Small intestine (tissue), 7 donors: ENCODE measurements around the gene TRAK1. TPM values are rescaled to one million over a fixed set of nuclear protein-coding genes. Genes with fewer than 3 reads are reported as not detected.

Experiments
- DNase-seq, 2 donors: peaks; one replicate each; pipeline versions ENCODE4 v3.0.0 to v3.0.0-alpha.2; 2013
- FAIRE-seq: peaks from 2 replicates; lab custom pipeline; 2012; peaks lifted over from hg19 to GRCh38; lab: Jason Lieb, UNC
- H3K27ac ChIP-seq, 3 donors: one replicate each; pipeline ENCODE4 v1.5.1; 2013; ENCODE audit warnings: low read length in 2 of 3, mild to moderate bottlenecking in 2 of 3, control low read depth in 1 of 3, inconsistent platforms in 1 of 3, low read depth in 1 of 3, moderate library complexity in 1 of 3
- H3K27me3 ChIP-seq, 3 donors: one replicate each; pipeline ENCODE4 v1.6.1; 2013; ENCODE audit warnings: low read length in 3 of 3, inconsistent platforms in 1 of 3; ENCODE audit not compliant: control insufficient read depth in 3 of 3, insufficient read depth in 3 of 3
- H3K36me3 ChIP-seq, 3 donors: one replicate each; pipeline ENCODE4 v1.6.1; 2013; ENCODE audit warnings: low read length in 3 of 3, inconsistent platforms in 1 of 3, low read depth in 1 of 3, mild to moderate bottlenecking in 1 of 3, moderate library complexity in 1 of 3; ENCODE audit not compliant: control insufficient read depth in 3 of 3, insufficient read depth in 2 of 3
- H3K4me1 ChIP-seq, 3 donors: one replicate each; pipeline ENCODE4 v1.6.1; 2013; ENCODE audit warnings: low read length in 2 of 3, inconsistent platforms in 1 of 3, low read depth in 1 of 3, mild to moderate bottlenecking in 1 of 3, moderate library complexity in 1 of 3; ENCODE audit not compliant: control insufficient read depth in 3 of 3, insufficient read depth in 2 of 3
- H3K4me3 ChIP-seq, 3 donors: one replicate each; pipeline ENCODE4 v1.5.1; 2013; ENCODE audit warnings: low read length in 3 of 3, control low read depth in 1 of 3, inconsistent platforms in 1 of 3, low read depth in 1 of 3, mild to moderate bottlenecking in 1 of 3, moderate library complexity in 1 of 3
- H3K9me3 ChIP-seq, 2 donors: one replicate each; pipeline ENCODE4 v1.6.1; 2013; ENCODE audit warnings: low read depth in 1 of 2, low read length in 1 of 2; ENCODE audit not compliant: control insufficient read depth in 2 of 2, insufficient read depth in 1 of 2
- WGBS, 3 donors: extraction: QIAGEN DNeasy Blood & Tissue Kit; methylation state at CpG; one replicate each; pipeline ENCODE4 v1.1.7; 2013; 5-methylcytosine and 5-hydroxymethylcytosine counted together
- polyA plus RNA-seq, 4 donors: library from polyadenylated mRNA; stranded (reverse) in 3 of 4; unstranded in 1 of 4; fragments of 200-250 nt in 3 of 4; fragments of 120-200 nt in 1 of 4; gene quantifications; one replicate each; pipeline versions ENCODE4 v1.2.1 to v1.2.3, GENCODE V29; 2013
- donor health status: healthy with polysubstance abuse.
- donor health status: control.
- donor health status: control.
- donor health status: Bipolar disorder and iron deficiency.
- donor health status: healthy.

TRAK1 gene
- polyA plus RNA-seq, 4 donors: 20.9 to 74.7 (median 39.8) TPM

- Histone ChIP-seq H3K27ac (no peak overlapping the region), H3K27me3 (no peaks in the 10 kb centered on the region), H3K4me3 (no peak overlapping the region), H3K4me1 (no peaks in the 10 kb centered on the region), H3K36me3 (peaks cover 9 to 58% (median 17%) of the 10 kb centered on the region in 3 donors), H3K9me3 (no peaks in the 10 kb centered on the region)
- DNase-seq: no peak
- WGBS, 3 donors: 66 to 85% (median 70%) methylated on average over 5 of the region's 5 CpGs
- FAIRE-seq: no peak
These were observed 125.8 kb downstream of the TRAK1 start for GRCh38 chr3:42216931-42217333.

- no peaks in the 10 kb centered on the region for H3K27me3 ChIP-seq
- DNase-seq (no peak), FAIRE-seq (no peak)
- H3K4me3 ChIP-seq: no peak overlapping the region
- H3K4me1 ChIP-seq: no peaks in the 10 kb centered on the region
- 91 to 93% (median 92%) methylated on average over 17 of the region's 17 CpGs for WGBS, 3 donors
- H3K9me3 ChIP-seq: no peaks in the 10 kb centered on the region
- H3K36me3 ChIP-seq: peaks cover 20 to 66% (median 29%) of the 10 kb centered on the region in 3 donors
- H3K27ac ChIP-seq: no peak overlapping the region
These were observed 129.4 kb downstream of the TRAK1 start for GRCh38 chr3:42220436-42221121.

DNA sequence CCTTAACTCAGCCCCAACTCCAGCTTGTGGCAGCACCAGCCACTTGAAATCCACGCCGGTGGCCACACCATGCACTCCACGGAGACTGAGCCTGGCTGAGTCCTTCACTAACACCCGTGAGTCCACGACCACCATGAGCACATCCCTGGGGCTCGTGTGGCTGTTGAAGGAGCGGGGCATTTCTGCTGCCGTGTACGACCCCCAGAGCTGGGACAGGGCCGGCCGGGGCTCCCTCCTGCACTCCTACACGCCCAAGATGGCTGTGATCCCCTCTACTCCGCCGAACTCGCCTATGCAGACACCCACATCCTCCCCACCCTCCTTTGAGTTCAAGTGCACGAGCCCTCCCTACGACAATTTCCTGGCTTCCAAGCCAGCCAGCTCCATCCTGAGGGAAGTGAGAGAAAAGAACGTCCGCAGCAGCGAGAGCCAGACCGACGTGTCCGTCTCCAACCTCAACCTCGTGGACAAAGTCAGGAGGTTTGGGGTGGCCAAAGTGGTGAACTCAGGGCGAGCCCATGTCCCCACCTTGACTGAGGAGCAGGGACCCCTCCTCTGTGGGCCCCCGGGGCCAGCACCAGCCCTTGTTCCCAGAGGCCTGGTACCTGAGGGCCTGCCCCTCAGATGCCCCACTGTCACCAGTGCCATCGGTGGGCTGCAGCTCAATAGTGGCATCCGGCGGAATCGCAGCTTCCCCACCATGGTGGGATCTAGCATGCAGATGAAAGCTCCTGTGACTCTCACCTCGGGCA lies 132.0 kb downstream of the TRAK1 start:
- Histone ChIP-seq H3K9me3 (no peaks in the 10 kb centered on the region), H3K4me3 (no peak overlapping the region), H3K27ac (no peak overlapping the region), H3K36me3 (peaks cover 20 to 54% (median 21%) of the 10 kb centered on the region in 3 donors), H3K27me3 (no peaks in the 10 kb centered on the region), H3K4me1 (no peaks in the 10 kb centered on the region)
- DNase-seq (no peak), FAIRE-seq (no peak)
- WGBS, 3 donors: 93 to 94% (median 93%) methylated on average over 30 to 31 of the region's 31 CpGs

DNA sequence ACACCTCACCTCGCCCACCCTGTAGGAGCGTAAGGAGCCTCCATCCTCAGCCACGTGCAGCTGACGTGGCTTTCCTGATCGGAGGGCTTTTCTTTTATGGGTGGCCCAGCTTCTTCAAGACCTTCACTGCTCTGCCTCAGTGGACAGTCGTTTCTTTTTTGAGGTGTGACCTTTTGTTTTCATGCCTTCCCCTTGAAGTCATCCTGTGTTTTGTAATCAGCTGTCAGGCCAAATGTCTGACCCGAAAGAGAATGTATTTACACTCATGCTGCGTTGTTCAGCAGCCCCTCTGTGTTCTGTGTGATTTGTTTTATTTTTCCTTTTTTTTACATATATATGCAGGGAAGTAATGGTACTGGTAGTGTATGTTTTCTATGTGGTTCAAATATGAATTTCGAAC lies 133.0 kb downstream of the TRAK1 start:
- Histone ChIP-seq H3K4me3 (no peak overlapping the region), H3K27ac (no peak overlapping the region), H3K27me3 (no peaks in the 10 kb centered on the region), H3K4me1 (no peaks in the 10 kb centered on the region), H3K36me3 (peaks cover 13 to 47% (median 20%) of the 10 kb centered on the region in 3 donors), H3K9me3 (no peaks in the 10 kb centered on the region)
- WGBS, 3 donors: 81 to 87% (median 82%) methylated on average over 9 of the region's 9 CpGs
- FAIRE-seq: no peak
- no peak for DNase-seq

DNA sequence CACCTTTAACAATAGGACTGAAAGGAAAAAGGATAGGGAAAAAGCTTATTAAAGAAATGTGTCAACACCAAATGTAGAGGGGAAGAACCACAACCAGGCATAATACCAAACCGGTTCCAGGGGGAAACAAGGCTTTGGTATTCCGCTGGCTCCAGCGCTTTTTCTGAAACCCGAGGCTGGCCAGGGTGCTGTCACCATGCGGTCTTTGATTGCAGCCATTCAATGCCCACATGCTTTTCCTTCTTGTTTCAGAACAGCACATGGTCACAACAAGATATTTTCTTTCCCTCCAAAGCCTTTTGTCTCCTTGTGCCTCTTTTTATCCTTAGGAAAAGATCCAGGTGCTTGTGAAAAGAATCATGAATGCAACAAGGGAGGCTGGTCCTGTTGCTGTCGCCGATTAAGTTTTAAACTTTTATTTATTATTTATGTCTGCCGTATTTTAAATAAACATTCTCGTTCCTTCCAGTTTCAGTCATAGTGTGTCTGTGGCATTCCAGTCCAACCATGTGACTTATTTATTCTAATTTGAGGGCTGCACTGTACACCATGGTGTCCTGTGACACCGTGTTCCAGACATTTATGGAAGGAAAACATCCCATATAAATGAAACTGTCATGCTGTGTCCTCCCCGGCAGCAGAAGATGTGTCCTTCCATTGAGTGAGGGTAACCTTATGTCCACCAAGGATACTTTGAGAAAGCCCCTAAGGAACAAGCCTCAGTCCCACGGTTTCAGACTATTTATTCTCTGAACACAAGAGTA lies 133.7 kb downstream of the TRAK1 start:
- Histone ChIP-seq H3K27me3 (no peaks in the 10 kb centered on the region), H3K9me3 (no peaks in the 10 kb centered on the region), H3K36me3 (peaks cover 11 to 41% (median 18%) of the 10 kb centered on the region in 3 donors), H3K4me3 (no peak overlapping the region), H3K4me1 (no peaks in the 10 kb centered on the region), H3K27ac (no peak overlapping the region)
- DNase-seq (no peak), FAIRE-seq (no peak)
- 70 to 86% (median 77%) methylated on average over 12 of the region's 12 CpGs for WGBS, 3 donors

DNA sequence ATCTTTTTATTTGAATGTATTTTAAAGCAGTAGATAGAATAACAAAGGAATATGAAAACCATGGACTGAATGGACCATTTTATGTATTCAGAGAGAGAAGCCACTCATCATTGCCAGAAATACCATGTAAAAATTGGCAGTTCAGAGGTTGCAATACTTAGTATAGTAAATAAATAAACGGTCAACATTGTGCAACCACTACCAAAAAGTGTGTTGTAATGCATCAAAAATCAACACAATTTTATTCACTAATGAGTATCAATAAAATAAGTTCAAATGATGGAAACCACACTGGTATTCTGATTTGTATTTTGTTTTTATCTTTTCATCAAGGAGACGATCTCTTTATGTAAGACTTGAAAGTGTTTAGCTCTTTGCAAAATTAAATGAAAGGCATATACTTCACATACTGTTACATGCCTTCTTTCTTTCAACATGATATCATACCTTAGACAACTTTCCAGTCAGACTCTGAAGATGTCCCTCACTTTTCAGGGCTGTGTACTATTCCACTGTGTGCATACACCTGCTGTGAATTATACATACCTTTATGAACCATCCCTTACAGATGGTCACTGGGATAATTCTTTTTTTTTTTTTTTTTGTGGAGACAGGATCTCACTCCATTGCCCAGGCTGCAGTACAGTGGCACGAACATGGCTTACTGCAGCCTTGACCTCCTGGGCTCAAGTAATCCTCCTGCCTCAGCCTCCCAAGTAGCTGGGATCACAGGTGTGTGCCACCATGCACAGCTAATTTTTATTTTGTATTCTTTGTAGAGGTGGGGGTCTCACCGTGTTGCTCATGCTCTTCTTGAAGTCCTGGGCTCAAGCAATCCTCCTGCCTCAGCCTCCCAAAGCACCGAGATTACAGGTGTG lies 134.6 kb downstream of the TRAK1 start:
- FAIRE-seq: no peak
- peaks cover 11 to 32% (median 15%) of the 10 kb centered on the region in 3 donors for H3K36me3 ChIP-seq
- no peak overlapping the region for H3K4me3 ChIP-seq
- WGBS, 3 donors: 77 to 94% (median 94%) methylated on average over 5 of the region's 5 CpGs
- DNase-seq: no peak
- H3K27me3 ChIP-seq: no peaks in the 10 kb centered on the region
- H3K4me1 ChIP-seq: no peaks in the 10 kb centered on the region
- no peak overlapping the region for H3K27ac ChIP-seq
- H3K9me3 ChIP-seq: no peaks in the 10 kb centered on the region

DNA sequence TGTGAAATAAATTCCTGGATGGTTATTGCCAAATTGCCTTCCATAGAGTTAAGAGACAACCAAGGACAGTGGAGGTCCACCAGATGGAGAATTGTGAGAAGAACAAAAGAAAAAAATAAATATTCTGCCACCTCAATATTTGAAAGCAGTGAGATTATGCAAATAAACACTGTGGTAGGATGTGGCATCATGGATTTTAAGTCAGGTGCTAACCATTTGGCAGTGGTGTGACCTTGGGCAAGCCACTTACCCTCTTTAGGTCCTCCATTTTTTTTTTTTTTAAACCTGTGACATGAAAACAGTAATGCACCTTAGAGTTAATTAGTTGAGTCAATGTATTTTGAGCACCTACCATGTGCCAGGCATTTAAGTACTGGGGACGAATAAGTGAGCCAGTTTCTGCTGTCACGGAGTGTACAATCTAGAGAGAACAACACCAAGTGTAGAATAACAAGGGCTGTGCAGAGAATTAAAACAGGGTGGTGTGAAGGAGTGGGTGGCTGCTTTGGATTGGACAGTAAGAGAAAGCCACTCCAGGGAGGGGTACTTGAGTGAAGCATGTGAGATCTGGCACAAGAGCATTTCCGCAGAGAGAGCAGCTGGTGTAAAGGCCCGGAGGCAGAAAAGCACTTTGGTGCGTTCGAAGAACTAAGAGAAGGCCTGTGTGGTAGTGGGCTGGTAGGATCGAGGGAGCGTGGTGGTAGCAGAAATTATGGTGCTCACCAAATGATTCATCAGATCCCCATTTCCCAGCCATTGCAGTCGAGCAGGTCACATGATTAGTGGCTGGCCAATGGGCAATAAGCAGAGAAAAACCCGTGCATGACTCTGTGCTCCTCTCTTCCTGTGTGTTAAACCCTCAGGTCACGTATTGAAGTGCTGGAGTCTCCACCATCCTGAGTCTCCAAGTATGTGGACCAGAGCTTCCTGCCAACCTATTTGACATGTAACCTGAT lies 135.6 kb downstream of the TRAK1 start:
- peaks cover 11 to 25% (median 15%) of the 10 kb centered on the region in 3 donors for H3K36me3 ChIP-seq
- H3K4me3 ChIP-seq: no peak overlapping the region
- no peak overlapping the region for H3K27ac ChIP-seq
- H3K9me3 ChIP-seq: no peaks in the 10 kb centered on the region
- WGBS, 3 donors: 80 to 82% (median 81%) methylated on average over 11 of the region's 11 CpGs
- no peaks in the 10 kb centered on the region for H3K27me3 ChIP-seq
- DNase-seq (no peak), FAIRE-seq (no peak)
- no peaks in the 10 kb centered on the region for H3K4me1 ChIP-seq
